ENCODE measurements around the gene HERPUD1. TPM values are rescaled to one million over a fixed set of nuclear protein-coding genes. Genes with fewer than 3 reads are reported as not detected.

Gene HERPUD1
- total and polyA plus RNA-seq, 9 of the 15 experiments (the other 6 are each of a cell fraction or from before 2014, with no cell fraction given): 14.2 to 60.7 (median 37.4) TPM

DNA sequence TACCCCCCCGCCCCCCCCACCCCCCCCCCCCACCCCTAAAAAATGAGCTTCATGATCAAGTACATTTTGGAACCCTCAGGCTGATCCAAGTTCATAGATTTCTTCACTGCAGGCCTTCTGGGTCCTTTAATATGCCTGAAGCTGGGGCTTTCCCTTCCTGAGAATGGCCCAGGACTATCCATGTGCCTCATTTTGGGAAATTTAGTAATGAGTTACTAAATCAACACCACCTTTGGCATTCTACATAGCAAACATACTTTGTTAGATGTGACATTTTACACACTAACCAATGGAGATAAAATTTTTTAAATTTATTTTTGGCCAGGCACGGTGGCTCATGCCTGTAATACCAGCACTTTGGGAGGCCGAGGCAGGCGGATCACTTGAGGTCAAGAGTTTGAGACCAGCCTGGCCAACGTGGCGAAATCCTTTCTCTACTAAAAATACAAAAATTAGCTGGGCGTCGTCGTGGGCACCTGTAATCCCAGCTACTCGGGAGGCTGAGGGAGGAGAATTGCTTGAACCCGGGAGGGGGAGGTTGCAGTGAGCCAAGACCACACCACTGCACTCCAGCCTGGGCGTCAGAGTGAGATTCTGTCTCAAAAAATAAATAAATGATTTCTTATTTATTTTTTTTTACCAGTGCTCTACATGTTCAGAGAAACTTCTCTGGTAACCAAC, 14.0 kb downstream of the HERPUD1 start (continued):
- TF ChIP-seq, protein P1, sequence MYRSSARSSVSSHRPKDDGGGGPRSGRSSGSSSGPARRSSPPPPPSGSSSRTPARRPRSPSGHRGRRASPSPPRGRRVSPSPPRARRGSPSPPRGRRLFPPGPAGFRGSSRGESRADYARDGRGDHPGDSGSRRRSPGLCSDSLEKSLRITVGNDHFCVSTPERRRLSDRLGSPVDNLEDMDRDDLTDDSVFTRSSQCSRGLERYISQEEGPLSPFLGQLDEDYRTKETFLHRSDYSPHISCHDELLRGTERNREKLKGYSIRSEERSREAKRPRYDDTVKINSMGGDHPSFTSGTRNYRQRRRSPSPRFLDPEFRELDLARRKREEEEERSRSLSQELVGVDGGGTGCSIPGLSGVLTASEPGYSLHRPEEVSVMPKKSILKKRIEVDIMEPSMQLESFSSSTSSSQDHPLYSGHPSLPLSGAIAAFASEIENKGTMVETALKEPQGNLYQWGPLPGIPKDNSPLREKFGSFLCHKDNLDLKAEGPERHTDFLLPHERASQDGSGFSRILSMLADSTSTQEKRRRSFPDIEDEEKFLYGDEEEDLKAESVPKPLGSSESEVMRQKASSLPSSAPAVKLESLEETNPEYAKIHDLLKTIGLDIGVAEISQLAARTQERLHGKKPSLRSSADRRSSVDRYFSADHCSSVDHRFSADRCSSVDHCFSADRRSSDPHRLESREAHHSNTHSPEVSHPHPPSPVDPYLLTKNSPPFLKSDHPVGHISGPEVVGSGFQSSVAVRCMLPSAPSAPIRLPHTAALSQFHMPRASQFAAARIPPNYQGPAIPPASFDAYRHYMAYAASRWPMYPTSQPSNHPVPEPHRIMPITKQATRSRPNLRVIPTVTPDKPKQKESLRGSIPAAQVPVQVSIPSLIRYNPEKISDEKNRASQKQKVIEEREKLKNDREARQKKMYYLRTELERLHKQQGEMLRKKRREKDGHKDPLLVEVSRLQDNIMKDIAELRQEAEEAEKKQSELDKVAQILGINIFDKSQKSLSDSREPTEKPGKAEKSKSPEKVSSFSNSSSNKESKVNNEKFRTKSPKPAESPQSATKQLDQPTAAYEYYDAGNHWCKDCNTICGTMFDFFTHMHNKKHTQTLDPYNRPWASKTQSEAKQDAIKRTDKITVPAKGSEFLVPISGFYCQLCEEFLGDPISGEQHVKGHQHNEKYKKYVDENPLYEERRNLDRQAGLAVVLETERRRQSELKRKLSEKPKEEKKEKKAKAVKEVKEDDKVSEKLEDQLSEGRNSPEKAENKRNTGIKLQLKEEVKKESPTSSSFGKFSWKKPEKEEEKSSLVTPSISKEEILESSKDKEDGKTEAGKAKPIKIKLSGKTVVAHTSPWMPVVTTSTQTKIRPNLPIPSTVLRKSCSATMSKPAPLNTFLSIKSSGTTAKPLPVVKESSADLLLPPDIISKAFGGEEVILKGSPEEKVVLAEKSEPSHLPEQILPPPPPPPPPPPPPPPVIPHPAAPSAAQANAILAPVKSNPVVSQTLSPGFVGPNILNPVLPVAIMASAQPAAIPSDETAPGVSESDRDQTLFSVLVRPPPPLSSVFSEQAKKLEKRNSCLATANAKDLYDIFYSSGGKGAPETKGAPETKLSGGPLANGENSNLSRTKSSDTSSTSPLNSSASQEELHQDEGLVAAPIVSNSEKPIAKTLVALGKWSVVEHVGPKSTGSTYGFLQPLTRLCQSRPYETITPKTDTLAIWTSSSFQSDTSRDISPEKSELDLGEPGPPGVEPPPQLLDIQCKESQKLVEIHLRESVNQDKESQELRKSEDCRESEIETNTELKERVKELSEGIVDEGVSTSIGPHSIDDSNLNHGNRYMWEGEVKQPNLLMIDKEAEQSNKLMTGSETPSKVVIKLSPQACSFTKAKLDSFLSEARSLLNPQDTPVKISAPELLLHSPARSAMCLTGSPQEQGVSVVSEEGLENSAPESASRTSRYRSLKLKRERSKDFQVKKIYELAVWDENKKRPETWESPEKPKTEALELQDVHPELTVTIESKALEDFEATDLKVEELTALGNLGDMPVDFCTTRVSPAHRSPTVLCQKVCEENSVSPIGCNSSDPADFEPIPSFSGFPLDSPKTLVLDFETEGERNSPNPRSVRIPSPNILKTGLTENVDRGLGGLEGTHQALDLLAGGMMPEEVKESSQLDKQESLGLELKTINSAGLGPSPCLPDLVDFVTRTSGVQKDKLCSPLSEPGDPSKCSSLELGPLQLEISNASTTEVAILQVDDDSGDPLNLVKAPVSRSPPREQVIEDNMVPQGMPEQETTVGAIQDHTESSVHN (IDR thresholded peaks at IDR 0.05; ENCODE audit: borderline replicate concordance in 1 of 2, low read depth in 1 of 2): no peak
- TF ChIP-seq ZBTB8A (IDR thresholded peaks at IDR 0.05; ENCODE audit: partially characterized antibody): no peak
- no peak for TF ChIP-seq MBD2 (IDR thresholded peaks at IDR 0.05; ENCODE audit: borderline replicate concordance, low read depth)
- no peak for TF ChIP-seq GTF2E2 (tag; IDR thresholded peaks at IDR 0.05)
- no peak for TF ChIP-seq KLF1 (tag; IDR thresholded peaks at IDR 0.05)
- TF ChIP-seq ZBTB17 (CRISPR knock-in tag; IDR thresholded peaks at IDR 0.05): no peak
- no peak for TF ChIP-seq ZNF224 (CRISPR knock-in tag; IDR thresholded peaks at IDR 0.05)
- no peak for TF ChIP-seq SRF (CRISPR knock-in tag; IDR thresholded peaks at IDR 0.05)
- TF ChIP-seq, protein P2, sequence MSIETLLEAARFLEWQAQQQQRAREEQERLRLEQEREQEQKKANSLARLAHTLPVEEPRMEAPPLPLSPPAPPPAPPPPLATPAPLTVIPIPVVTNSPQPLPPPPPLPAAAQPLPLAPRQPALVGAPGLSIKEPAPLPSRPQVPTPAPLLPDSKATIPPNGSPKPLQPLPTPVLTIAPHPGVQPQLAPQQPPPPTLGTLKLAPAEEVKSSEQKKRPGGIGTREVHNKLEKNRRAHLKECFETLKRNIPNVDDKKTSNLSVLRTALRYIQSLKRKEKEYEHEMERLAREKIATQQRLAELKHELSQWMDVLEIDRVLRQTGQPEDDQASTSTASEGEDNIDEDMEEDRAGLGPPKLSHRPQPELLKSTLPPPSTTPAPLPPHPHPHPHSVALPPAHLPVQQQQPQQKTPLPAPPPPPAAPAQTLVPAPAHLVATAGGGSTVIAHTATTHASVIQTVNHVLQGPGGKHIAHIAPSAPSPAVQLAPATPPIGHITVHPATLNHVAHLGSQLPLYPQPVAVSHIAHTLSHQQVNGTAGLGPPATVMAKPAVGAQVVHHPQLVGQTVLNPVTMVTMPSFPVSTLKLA (conservative IDR thresholded peaks at IDR 0.05): no peak
- TF ChIP-seq, protein P3, sequence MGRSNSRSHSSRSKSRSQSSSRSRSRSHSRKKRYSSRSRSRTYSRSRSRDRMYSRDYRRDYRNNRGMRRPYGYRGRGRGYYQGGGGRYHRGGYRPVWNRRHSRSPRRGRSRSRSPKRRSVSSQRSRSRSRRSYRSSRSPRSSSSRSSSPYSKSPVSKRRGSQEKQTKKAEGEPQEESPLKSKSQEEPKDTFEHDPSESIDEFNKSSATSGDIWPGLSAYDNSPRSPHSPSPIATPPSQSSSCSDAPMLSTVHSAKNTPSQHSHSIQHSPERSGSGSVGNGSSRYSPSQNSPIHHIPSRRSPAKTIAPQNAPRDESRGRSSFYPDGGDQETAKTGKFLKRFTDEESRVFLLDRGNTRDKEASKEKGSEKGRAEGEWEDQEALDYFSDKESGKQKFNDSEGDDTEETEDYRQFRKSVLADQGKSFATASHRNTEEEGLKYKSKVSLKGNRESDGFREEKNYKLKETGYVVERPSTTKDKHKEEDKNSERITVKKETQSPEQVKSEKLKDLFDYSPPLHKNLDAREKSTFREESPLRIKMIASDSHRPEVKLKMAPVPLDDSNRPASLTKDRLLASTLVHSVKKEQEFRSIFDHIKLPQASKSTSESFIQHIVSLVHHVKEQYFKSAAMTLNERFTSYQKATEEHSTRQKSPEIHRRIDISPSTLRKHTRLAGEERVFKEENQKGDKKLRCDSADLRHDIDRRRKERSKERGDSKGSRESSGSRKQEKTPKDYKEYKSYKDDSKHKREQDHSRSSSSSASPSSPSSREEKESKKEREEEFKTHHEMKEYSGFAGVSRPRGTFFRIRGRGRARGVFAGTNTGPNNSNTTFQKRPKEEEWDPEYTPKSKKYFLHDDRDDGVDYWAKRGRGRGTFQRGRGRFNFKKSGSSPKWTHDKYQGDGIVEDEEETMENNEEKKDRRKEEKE (IDR thresholded peaks at IDR 0.05; ENCODE audit: borderline replicate concordance in 1 of 2, control insufficient read depth in 1 of 2, low read depth in 2 of 2, low read length in 1 of 2): no peak
- peak; percentile 22; the same call in 1 of the 2 replicates for TF ChIP-seq POLR2AphosphoS2 (IDR thresholded peaks at IDR 0.05; ENCODE audit: low read length)
- TF ChIP-seq PRMT5 (CRISPR knock-in tag; IDR thresholded peaks at IDR 0.05): no peak
- peak; percentile 37; the same call in 1 of the 2 replicates for TF ChIP-seq POLR2G (IDR thresholded peaks at IDR 0.05; ENCODE audit: low read depth, low read length)
- TF ChIP-seq PHB2 (IDR thresholded peaks at IDR 0.05; ENCODE audit: low read depth): no peak
